Testis (tissue), 2 donors: ENCODE measurements around the gene GPR4.

Experiments used
- POLR2A ChIP-seq: fragments of 450-650 bp; IDR thresholded peaks from one replicate; pipeline ENCODE4 v1.6.1; 2017; ENCODE audit warnings: antibody characterized with exemption, mild to moderate bottlenecking, moderate library complexity
- TF ChIP-seq, protein P1 (sequence below), 3 experiments: fragments of 450-650 bp in 2 of 3; fragments of 200-600 bp in 1 of 3; sonication (generic) in 1 of 3; IDR thresholded peaks; one replicate each; pipeline ENCODE4 v1.5.1; 2016 to 2019; ENCODE audit warnings: antibody characterized with exemption in 3 of 3, mild to moderate bottlenecking in 2 of 3, moderate library complexity in 1 of 3

GRCh38 chr19:45577111-45577905 lies 24.7 kb downstream of the GPR4 start:
- TF ChIP-seq, protein P1, sequence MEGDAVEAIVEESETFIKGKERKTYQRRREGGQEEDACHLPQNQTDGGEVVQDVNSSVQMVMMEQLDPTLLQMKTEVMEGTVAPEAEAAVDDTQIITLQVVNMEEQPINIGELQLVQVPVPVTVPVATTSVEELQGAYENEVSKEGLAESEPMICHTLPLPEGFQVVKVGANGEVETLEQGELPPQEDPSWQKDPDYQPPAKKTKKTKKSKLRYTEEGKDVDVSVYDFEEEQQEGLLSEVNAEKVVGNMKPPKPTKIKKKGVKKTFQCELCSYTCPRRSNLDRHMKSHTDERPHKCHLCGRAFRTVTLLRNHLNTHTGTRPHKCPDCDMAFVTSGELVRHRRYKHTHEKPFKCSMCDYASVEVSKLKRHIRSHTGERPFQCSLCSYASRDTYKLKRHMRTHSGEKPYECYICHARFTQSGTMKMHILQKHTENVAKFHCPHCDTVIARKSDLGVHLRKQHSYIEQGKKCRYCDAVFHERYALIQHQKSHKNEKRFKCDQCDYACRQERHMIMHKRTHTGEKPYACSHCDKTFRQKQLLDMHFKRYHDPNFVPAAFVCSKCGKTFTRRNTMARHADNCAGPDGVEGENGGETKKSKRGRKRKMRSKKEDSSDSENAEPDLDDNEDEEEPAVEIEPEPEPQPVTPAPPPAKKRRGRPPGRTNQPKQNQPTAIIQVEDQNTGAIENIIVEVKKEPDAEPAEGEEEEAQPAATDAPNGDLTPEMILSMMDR (IDR thresholded peaks at IDR 0.05): no peak
- TF ChIP-seq POLR2A: no peak
